ENCODE measurements around the gene YY1.
"Not testable (repeated sequence)": the region's sequence is repeated elsewhere in the genome, so short reads cannot be mapped to it uniquely, and the experiment has no call there.

DNA sequence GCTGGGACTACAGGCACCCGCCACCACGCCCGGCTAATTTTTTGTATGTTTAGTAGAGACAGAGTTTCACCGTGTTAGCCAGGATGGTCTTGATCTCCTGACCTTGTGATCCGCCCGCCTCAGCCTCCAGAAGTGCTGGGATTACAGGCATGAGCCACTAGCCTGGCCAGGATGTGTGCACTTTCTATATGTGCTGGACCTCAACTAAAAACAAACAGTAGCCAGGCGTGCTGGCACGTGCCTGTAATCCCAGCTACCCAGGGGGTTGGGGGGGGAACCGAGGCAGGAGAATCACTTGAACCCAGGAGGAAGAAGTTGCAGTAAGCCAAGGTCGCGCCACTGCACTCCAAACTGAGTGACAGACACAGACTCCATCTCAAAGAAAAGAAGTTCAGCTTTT, 57.8 kb downstream of the YY1 start:
- not testable (repeated sequence) for TF ChIP-seq CTCF, POLR2A (IDR thresholded peaks at IDR 0.05)

Measured in thyroid gland (tissue), 4 donors.